Activated B cell treated with CpG ODN at 0.5 μM for 24 hours (primary cell): ENCODE measurements around the gene UGDH. TPM values are rescaled to one million over a fixed set of nuclear protein-coding genes. Genes with fewer than 3 reads are reported as not detected.

ENCODE experiments used
- ATAC-seq: fragments of 200-7000 bp; cut with Tn5 transposase; one replicate; pipeline ENCODE4 v1.10.0; 2021; ENCODE audit warnings: low read depth, mild to moderate bottlenecking, moderate library complexity
- CTCF ChIA-PET: fragments of 350-600 bp; sonication (Branson Sonifier 250); formaldehyde crosslinking; loops from one replicate; lab custom pipeline; 2021; ENCODE audit warnings: antibody characterized with exemption; lab: Charles Lee
- POLR2A ChIA-PET: fragments of 350-600 bp; sonication (Branson Sonifier 250); formaldehyde crosslinking; loops from one replicate; lab custom pipeline; 2021; ENCODE audit warnings: antibody characterized with exemption; lab: Charles Lee
- DNase-seq: peaks from one replicate; pipeline ENCODE4 v3.0.0; 2022
- H3K27ac Mint-ChIP-seq: one replicate; pipeline ENCODE4 v1.8.0; 2020; ENCODE audit warnings: mixed read lengths
- H3K27me3 Mint-ChIP-seq: one replicate; pipeline ENCODE4 v1.8.0; 2021; ENCODE audit warnings: mixed read lengths
- H3K36me3 Mint-ChIP-seq: one replicate; pipeline ENCODE4 v1.8.0; 2021; ENCODE audit warnings: low read depth, mixed read lengths
- H3K4me1 Mint-ChIP-seq: one replicate; pipeline ENCODE4 v1.8.0; 2021; ENCODE audit warnings: mixed read lengths
- H3K4me3 Mint-ChIP-seq: one replicate; pipeline ENCODE4 v1.8.0; 2020; ENCODE audit warnings: mild to moderate bottlenecking, mixed read lengths
- H3K9me3 Mint-ChIP-seq: one replicate; pipeline ENCODE4 v1.8.0; 2020; ENCODE audit warnings: mixed read lengths
- CTCF ChIP-seq: fragments of 200-600 bp; IDR thresholded peaks from one replicate; pipeline ENCODE4 v1.8.0; 2022; ENCODE audit warnings: antibody characterized with exemption, mild to moderate bottlenecking
- intact Hi-C: fragments of 100-400 bp; cut with micrococcal nuclease; formaldehyde crosslinking; loops from one replicate; pipeline ENCODE4 v1.15.1; 2024
- total RNA-seq: library from RNA; stranded (reverse); gene quantifications from 2 replicates; pipeline ENCODE4 v1.2.3, GENCODE V29; 2022

UGDH gene
- 40.6 and 43.3 TPM in 2 replicates for total RNA-seq

GRCh38 chr4:39527296-39528060 is at the start of gene UGDH:
Gene UGDH (minus strand): TSS chr4:39527439. CDS start chr4:39521512, 5,927 bp downstream.
- DNase-seq, result peak; percentile 94
- ChIA-PET POLR2A (interaction anchor here (0.8 to 2.8 kb wide), 19 partner anchors 15 to 170 kb away, joined by 3 to 113 read pairs (median 6); partner anchors contain the start of genes LIAS, RFC1, RPL9 and SMIM14), CTCF (interaction anchor here (0.7 to 2.0 kb wide), 7 partner anchors 9 to 451 kb away, joined by 3 to 8 read pairs (median 5); partner anchors contain the start of gene SMIM14)
- peak; percentile 99 for ATAC-seq
- Mint-ChIP-seq H3K9me3 (peaks cover 10% of the 10 kb centered on the region), H3K27me3 (no peaks in the 10 kb centered on the region), H3K4me3 (peak within 1 kb of the TSS; percentile 98), H3K36me3 (peaks cover 26% of the 10 kb centered on the region), H3K27ac (peak within 1 kb of the TSS; percentile 93), H3K4me1 (peaks cover 20% of the 10 kb centered on the region)
- intact Hi-C loops, result loop anchor here (1.0 to 2.0 kb wide), 8 partner anchors 42 to 449 kb away; partner anchors contain the start of genes LIAS, RPL9 and UBE2K
- no peak for TF ChIP-seq CTCF

- DNase-seq (no peak), ATAC-seq (no peak)
- ChIA-PET CTCF (no interaction called here), POLR2A (interaction anchor here (0.6 to 2.9 kb wide), 6 partner anchors 17 to 153 kb away, joined by 3 to 14 read pairs (median 7); partner anchors contain the start of gene SMIM14)
- Mint-ChIP-seq H3K27me3 (no peaks in the 10 kb centered on the region), H3K36me3 (peaks cover 26% of the 10 kb centered on the region), H3K9me3 (no peaks in the 10 kb centered on the region), H3K27ac (peak overlapping the region; percentile 56), H3K4me1 (peaks cover 24% of the 10 kb centered on the region), H3K4me3 (no peak overlapping the region)
- TF ChIP-seq CTCF, result no peak
- intact Hi-C loops, result no loop called here
Measured at GRCh38 chr4:39574946-39575345, 47.7 kb upstream of the UGDH start.

- intact Hi-C loops, result no loop called here
- peaks cover 33% of the 10 kb centered on the region for H3K4me1 Mint-ChIP-seq
- no peak overlapping the region for H3K4me3 Mint-ChIP-seq
- ChIA-PET CTCF (interaction anchor here (0.6 kb wide), 1 partner anchor 405 kb away, joined by 3 read pairs; no protein-coding TSS in a partner anchor), POLR2A (interaction anchor here (0.5 kb wide), 1 partner anchor 24 kb away, joined by 4 read pairs; no protein-coding TSS in a partner anchor)
- no peaks in the 10 kb centered on the region for H3K27me3 Mint-ChIP-seq
- no peaks in the 10 kb centered on the region for H3K9me3 Mint-ChIP-seq
- ATAC-seq, result no peak
- no peak for TF ChIP-seq CTCF
- peaks cover 25% of the 10 kb centered on the region for H3K36me3 Mint-ChIP-seq
- DNase-seq, result no peak
- no peak overlapping the region for H3K27ac Mint-ChIP-seq
Measured at GRCh38 chr4:39571504-39571903, 44.3 kb upstream of the UGDH start.

- Mint-ChIP-seq H3K27ac (peak overlapping the region; percentile 37), H3K27me3 (no peaks in the 10 kb centered on the region), H3K36me3 (peaks cover 26% of the 10 kb centered on the region), H3K4me3 (no peak overlapping the region), H3K9me3 (peaks cover 3% of the 10 kb centered on the region), H3K4me1 (peaks cover 32% of the 10 kb centered on the region)
- intact Hi-C loops, result no loop called here
- POLR2A ChIA-PET, result interaction anchor here (0.5 kb wide), 1 partner anchor 25 kb away, joined by 4 read pairs; no protein-coding TSS in a partner anchor
- CTCF ChIA-PET, result interaction anchor here (0.6 kb wide), 1 partner anchor 406 kb away, joined by 3 read pairs; no protein-coding TSS in a partner anchor
- no peak for DNase-seq
- ATAC-seq, result no peak
- no peak for TF ChIP-seq CTCF
Measured at GRCh38 chr4:39571054-39571453, 43.8 kb upstream of the UGDH start.

- peaks cover 30% of the 10 kb centered on the region for H3K4me1 Mint-ChIP-seq
- TF ChIP-seq CTCF, result no peak
- ChIA-PET POLR2A (interaction anchor here (1.0 to 2.5 kb wide), 8 partner anchors 40 to 128 kb away, joined by 3 to 15 read pairs (median 6); partner anchors contain the start of genes LIAS, RPL9 and SMIM14), CTCF (no interaction called here)
- H3K4me3 Mint-ChIP-seq, result peak overlapping the region; percentile 81
- H3K36me3 Mint-ChIP-seq, result peaks cover 41% of the 10 kb centered on the region
- H3K27ac Mint-ChIP-seq, result peak overlapping the region; percentile 79
- ATAC-seq (peak; percentile 40), DNase-seq (no peak)
- intact Hi-C loops, result loop anchor here (1.0 to 5.0 kb wide), 4 partner anchors 38 to 70 kb away; partner anchors contain the start of genes SMIM14 and UGDH
- peaks cover 6% of the 10 kb centered on the region for H3K9me3 Mint-ChIP-seq
- no peaks in the 10 kb centered on the region for H3K27me3 Mint-ChIP-seq
Measured at GRCh38 chr4:39569209-39569608, 42.0 kb upstream of the UGDH start.
